Upper lobe of right lung (tissue), 1 donor: ENCODE measurements around the gene HSF2BP. TPM values are rescaled to one million over a fixed set of nuclear protein-coding genes. Genes with fewer than 3 reads are reported as not detected.
"Not testable (repeated sequence)": the region's sequence is repeated elsewhere in the genome, so short reads cannot be mapped to it uniquely, and the experiment has no call there.

Source experiments
- ATAC-seq: fragments of 200-7000 bp; cut with Tn5 transposase; one replicate; pipeline ENCODE4 v1.9.1; 2020; ENCODE audit warnings: mild to moderate bottlenecking, moderate library complexity
- DNase-seq: peaks from one replicate; pipeline ENCODE4 v3.0.0-alpha.2; 2020
- H3K27ac ChIP-seq: fragments of 200-600 bp; one replicate; pipeline ENCODE4 v1.8.0; 2022
- H3K27me3 ChIP-seq: fragments of 200-600 bp; one replicate; pipeline ENCODE4 v1.8.0; 2022; ENCODE audit warnings: mild to moderate bottlenecking
- H3K36me3 ChIP-seq: fragments of 200-600 bp; one replicate; pipeline ENCODE4 v1.8.0; 2022
- H3K4me1 ChIP-seq: fragments of 200-600 bp; one replicate; pipeline ENCODE4 v1.8.0; 2022
- H3K4me3 ChIP-seq: fragments of 200-600 bp; one replicate; pipeline ENCODE4 v1.8.0; 2022; ENCODE audit warnings: mild to moderate bottlenecking
- H3K9me3 ChIP-seq: fragments of 200-600 bp; one replicate; pipeline ENCODE4 v1.8.0; 2022
- intact Hi-C: fragments of 100-400 bp; cut with DNase I; formaldehyde crosslinking; loops from one replicate; pipeline ENCODE4 v1.11.0; 2022
- total RNA-seq: library from RNA; stranded (reverse); fragmentation: NEBNext Ultra II Directional; extraction: Animal tissue kit (Norgen Biotek cat#: 25700); gene quantifications from one replicate; pipeline ENCODE4 v1.2.1, GENCODE V29; 2021
- TF ChIP-seq, protein P1 (sequence below): fragments of 200-600 bp; IDR thresholded peaks from one replicate; pipeline ENCODE4 v1.8.0; 2022; ENCODE audit warnings: antibody characterized with exemption
- donor health status: DM: no; HTN: yes; CAD: no; lungs with severe emphysema.

The HSF2BP gene
- total RNA-seq, 1 donor from 2014 or later, result 0.41 TPM

DNA sequence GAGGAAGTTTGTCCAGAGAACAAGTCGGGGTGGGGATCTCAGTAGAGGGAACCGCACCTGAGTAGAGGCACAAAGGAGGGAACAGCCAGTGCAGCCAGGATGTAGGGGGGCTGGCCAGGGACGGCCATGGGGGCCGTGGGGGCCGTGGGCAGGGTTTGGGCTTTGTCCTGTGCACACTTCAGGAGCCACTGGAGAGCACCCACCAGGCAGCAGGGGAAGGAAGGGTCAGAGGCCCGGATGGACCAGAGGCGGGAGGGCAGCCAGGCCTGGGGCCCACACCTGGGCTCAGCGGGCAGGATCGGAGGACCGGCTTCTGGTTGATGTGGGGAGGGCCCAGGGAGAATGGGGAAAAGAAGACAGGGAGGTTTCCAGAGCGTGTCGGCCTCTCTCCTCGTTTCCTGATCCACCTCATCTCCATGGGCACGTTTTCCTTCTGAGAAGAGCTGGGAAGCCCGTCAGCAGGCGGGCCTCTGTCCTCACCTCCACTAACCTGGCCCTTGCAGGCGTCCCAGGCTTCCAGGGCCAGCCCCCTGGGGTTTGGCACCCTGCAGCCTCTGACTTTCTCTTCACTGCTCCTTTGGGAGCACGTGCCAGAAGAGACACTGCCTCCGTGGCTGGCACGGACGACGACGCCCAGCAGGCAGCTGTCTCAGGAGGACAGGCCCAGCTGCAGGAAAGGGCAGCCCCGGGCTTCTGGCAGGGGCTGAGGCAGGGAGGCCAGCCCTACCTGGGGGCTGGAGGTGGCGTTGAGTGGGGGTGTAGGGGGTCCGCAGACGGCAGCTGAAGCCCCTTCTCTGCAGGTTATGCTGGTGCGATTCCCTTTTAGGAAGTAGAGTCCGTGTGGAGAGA lies 42.9 kb upstream of the HSF2BP start:
- Histone ChIP-seq H3K36me3 (no peaks in the 10 kb centered on the region), H3K4me1 (peaks cover 10% of the 10 kb centered on the region), H3K27me3 (no peaks in the 10 kb centered on the region), H3K9me3 (no peaks in the 10 kb centered on the region), H3K4me3 (no peak overlapping the region), H3K27ac (no peak overlapping the region)
- intact Hi-C loops, result no loop called here
- TF ChIP-seq, protein P1, sequence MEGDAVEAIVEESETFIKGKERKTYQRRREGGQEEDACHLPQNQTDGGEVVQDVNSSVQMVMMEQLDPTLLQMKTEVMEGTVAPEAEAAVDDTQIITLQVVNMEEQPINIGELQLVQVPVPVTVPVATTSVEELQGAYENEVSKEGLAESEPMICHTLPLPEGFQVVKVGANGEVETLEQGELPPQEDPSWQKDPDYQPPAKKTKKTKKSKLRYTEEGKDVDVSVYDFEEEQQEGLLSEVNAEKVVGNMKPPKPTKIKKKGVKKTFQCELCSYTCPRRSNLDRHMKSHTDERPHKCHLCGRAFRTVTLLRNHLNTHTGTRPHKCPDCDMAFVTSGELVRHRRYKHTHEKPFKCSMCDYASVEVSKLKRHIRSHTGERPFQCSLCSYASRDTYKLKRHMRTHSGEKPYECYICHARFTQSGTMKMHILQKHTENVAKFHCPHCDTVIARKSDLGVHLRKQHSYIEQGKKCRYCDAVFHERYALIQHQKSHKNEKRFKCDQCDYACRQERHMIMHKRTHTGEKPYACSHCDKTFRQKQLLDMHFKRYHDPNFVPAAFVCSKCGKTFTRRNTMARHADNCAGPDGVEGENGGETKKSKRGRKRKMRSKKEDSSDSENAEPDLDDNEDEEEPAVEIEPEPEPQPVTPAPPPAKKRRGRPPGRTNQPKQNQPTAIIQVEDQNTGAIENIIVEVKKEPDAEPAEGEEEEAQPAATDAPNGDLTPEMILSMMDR, result no peak
- DNase-seq (no peak), ATAC-seq (no peak)

DNA sequence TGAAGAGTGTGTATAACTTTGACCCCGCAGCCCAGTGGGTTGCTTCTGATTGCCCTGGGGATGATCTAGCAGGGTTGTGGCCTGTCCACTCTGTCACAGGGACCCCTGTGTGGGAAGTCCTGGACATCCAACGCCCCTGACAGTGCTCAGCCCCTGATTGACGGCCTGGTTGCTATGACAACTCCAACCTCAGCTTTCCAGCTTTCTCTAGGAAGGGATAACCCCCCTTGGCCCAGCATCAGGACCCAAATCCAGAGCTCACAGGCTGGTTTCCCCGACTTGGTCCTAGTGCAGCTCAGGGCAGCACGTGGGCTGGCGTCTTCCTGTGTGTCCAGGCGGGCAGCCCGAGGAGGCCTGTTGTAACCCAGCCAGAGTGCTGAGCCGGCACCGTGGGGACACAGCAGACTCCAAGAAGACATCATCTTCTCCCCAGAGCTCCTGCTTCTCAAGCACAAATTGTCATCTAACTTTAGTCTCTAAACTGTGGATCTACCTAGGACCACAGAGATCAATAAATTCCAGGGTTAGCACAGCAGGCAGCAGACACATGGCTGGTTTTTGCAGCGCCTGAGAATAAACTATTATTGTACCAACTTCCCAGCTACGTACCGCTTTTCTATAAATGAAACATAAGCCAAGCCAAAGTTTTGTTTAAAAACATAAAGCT lies 40.8 kb upstream of the HSF2BP start:
- Histone ChIP-seq H3K9me3 (no peaks in the 10 kb centered on the region), H3K36me3 (no peaks in the 10 kb centered on the region), H3K27ac (no peak overlapping the region), H3K27me3 (no peaks in the 10 kb centered on the region), H3K4me3 (no peak overlapping the region), H3K4me1 (peaks cover 10% of the 10 kb centered on the region)
- TF ChIP-seq, protein P1, result no peak
- no peak for DNase-seq
- ATAC-seq, result no peak
- intact Hi-C loops, result no loop called here

DNA sequence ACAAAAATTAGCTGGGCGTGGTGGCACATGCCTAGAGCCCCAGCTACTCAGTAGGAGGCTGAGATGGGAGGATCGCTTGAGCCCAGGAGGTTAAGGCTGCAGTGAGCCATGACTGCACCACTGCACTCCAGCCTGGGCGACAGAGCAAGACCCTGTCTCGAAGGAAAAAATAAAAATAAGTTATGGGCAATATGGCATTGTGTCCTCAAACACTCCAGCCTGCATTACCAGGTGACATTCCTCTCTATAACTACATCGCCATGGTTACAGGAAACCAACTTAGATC lies 40.1 kb upstream of the HSF2BP start:
- H3K9me3 ChIP-seq, DNase-seq, H3K27ac ChIP-seq, H3K4me3 ChIP-seq, H3K36me3 ChIP-seq, H3K27me3 ChIP-seq, ATAC-seq, intact Hi-C loops: not testable (repeated sequence)
- H3K4me1 ChIP-seq, result peaks cover 10% of the 10 kb centered on the region

DNA sequence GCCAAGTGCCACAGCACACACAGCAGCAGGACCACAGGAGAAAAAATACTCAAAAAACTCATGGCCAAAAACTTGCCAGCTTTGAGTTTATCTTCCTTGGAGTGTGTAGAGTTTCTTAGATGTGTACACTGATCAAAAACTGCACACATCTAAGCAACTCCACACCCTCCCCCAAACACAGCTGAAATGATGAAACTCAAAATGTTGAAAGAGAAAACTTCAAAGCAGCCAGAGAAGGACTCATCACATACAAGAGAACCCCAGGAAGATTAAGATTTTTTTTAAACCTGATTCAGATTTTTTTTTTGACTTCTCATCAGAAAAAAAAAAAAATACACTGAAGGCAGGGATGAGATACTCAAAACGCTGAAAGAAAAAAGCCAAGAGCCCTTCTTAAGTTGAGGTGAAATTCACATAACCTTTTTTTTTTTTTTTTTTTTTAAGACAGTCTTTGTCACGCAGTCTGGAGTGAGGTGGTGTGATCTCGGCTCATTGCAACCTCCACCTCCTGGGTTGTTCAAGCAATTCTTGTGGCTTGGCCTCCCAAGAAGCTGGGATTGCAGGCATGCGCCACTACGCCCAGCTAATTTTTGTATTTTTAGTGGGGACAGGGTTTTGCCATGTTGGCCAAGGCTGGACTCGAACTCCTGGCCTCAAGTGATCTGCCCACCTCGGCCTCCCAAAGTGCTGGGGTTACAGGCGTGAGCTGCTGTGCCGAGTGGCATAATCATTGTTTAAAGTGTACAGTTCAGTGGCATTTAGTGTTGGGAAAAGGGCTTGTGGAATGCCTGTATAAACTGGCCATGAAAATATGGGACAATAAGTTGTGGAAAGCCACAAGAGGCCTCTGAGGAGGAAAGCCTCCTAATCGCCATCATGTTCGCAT lies 38.7 kb upstream of the HSF2BP start:
- Histone ChIP-seq H3K4me1 (peaks cover 7% of the 10 kb centered on the region), H3K9me3 (no peaks in the 10 kb centered on the region), H3K27ac (no peak overlapping the region), H3K4me3 (no peak overlapping the region), H3K27me3 (no peaks in the 10 kb centered on the region), H3K36me3 (peaks cover 13% of the 10 kb centered on the region)
- TF ChIP-seq, protein P1, result no peak
- intact Hi-C loops, result no loop called here
- ATAC-seq, result peak; percentile 19
- peak; percentile 45 for DNase-seq

DNA sequence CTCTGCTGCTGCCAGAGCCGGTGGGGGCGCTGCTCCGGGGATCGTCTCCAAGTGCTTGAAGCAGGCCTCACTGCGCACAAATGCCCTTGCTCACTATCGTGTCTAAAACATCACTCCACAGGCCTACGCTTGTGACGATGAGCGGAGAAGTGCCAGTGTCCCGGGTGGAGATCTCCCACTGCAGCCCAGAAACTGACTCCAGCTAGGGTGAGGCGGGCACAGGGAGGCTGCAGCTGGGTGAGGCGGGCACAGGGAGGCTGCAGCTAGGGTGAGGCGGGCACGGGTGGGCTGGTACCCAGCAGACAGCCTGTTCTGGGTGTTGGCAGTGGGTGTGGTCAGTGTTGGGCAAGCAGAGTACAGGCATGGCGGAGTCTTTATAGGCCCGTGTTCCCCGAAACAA lies 36.9 kb upstream of the HSF2BP start:
- no peak overlapping the region for H3K27ac ChIP-seq
- TF ChIP-seq, protein P1, result no peak
- H3K27me3 ChIP-seq, result no peaks in the 10 kb centered on the region
- H3K9me3 ChIP-seq, result no peaks in the 10 kb centered on the region
- no peaks in the 10 kb centered on the region for H3K4me1 ChIP-seq
- peaks cover 25% of the 10 kb centered on the region for H3K36me3 ChIP-seq
- intact Hi-C loops, result no loop called here
- DNase-seq (peak; percentile 57), ATAC-seq (no peak)
- H3K4me3 ChIP-seq, result no peak overlapping the region
